ENCODE results near the gene DTD1. TPM values are rescaled to one million over a fixed set of nuclear protein-coding genes. Genes with fewer than 3 reads are reported as not detected.

Gene DTD1
- total RNA-seq, 1 donor = 52.1 TPM

GRCh38 chr20:18795366-18795765, 207.5 kb downstream of the DTD1 start:
- H2AFZ ChIP-seq (ENCODE audit: low read length) = no peak overlapping the region
- peaks cover 7% of the 10 kb centered on the region for H3K4me1 ChIP-seq (ENCODE audit: insufficient read depth, low read length)
- H3K79me2 ChIP-seq (ENCODE audit: insufficient read depth, low read length) = no peaks in the 10 kb centered on the region
- no peaks in the 10 kb centered on the region for H4K20me1 ChIP-seq (ENCODE audit: insufficient read depth, low read length)
- no peak for DNase-seq (ENCODE audit: insufficient read length, low spot score, missing footprints)
- H3K4me2 ChIP-seq (ENCODE audit: insufficient read depth, low read length) = no peak overlapping the region
- no peak overlapping the region for H3K27ac ChIP-seq (ENCODE audit: low read depth, low read length)
- H3K9me3 ChIP-seq (ENCODE audit: low read depth, low read length) = peaks cover 2% of the 10 kb centered on the region
- no peaks in the 10 kb centered on the region for H3K36me3 ChIP-seq (ENCODE audit: insufficient read depth, low read length)
- H3K27me3 ChIP-seq (ENCODE audit: insufficient read depth, low read length) = no peaks in the 10 kb centered on the region
- H3K4me3 ChIP-seq (ENCODE audit: insufficient read depth, low read length) = no peak overlapping the region
- no peak for TF ChIP-seq CTCF (IDR thresholded peaks at IDR 0.05; ENCODE audit: extremely low read depth, low read depth, low read length)

DNA sequence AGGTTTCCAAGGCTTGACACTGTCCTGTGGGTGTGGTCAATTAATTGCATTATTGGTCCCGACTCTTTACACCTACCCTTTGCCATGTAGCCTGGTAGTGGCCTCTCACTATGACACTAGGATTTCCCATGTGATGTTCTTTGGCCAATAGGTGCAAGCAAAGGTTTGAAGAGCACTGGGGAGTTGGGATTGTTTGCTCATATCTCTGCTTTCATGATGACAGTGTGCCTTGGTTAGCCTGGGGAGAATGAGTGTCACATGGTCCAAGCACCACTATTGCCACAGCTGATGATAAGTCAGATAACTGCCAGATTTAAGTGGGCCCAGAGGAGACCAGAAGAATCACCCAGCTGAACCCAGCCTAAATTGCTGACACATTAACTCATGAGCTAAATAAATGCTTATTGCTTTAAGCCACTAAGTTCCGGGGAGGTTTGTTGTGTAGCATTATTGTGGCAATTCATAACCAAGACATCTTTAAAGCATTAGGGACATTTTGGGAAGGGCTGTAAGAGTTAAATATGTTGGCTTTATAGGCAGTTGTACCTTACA, 208.5 kb downstream of the DTD1 start:
- no peaks in the 10 kb centered on the region for H3K79me2 ChIP-seq (ENCODE audit: insufficient read depth, low read length)
- no peaks in the 10 kb centered on the region for H3K36me3 ChIP-seq (ENCODE audit: insufficient read depth, low read length)
- peaks cover 2% of the 10 kb centered on the region for H3K9me3 ChIP-seq (ENCODE audit: low read depth, low read length)
- no peaks in the 10 kb centered on the region for H4K20me1 ChIP-seq (ENCODE audit: insufficient read depth, low read length)
- no peak overlapping the region for H3K4me2 ChIP-seq (ENCODE audit: insufficient read depth, low read length)
- H3K4me1 ChIP-seq (ENCODE audit: insufficient read depth, low read length) = peaks cover 7% of the 10 kb centered on the region
- TF ChIP-seq CTCF (IDR thresholded peaks at IDR 0.05; ENCODE audit: extremely low read depth, low read depth, low read length) = no peak
- H3K27me3 ChIP-seq (ENCODE audit: insufficient read depth, low read length) = no peaks in the 10 kb centered on the region
- no peak overlapping the region for H2AFZ ChIP-seq (ENCODE audit: low read length)
- no peak overlapping the region for H3K27ac ChIP-seq (ENCODE audit: low read depth, low read length)
- H3K4me3 ChIP-seq (ENCODE audit: insufficient read depth, low read length) = no peak overlapping the region
- DNase-seq (ENCODE audit: insufficient read length, low spot score, missing footprints) = no peak

GRCh38 chr20:18801516-18801915, 213.7 kb downstream of the DTD1 start:
- H2AFZ ChIP-seq (ENCODE audit: low read length) = no peak overlapping the region
- H4K20me1 ChIP-seq (ENCODE audit: insufficient read depth, low read length) = no peaks in the 10 kb centered on the region
- H3K4me1 ChIP-seq (ENCODE audit: insufficient read depth, low read length) = no peaks in the 10 kb centered on the region
- H3K79me2 ChIP-seq (ENCODE audit: insufficient read depth, low read length) = no peaks in the 10 kb centered on the region
- DNase-seq (ENCODE audit: insufficient read length, low spot score, missing footprints) = no peak
- H3K4me3 ChIP-seq (ENCODE audit: insufficient read depth, low read length) = no peak overlapping the region
- no peak overlapping the region for H3K4me2 ChIP-seq (ENCODE audit: insufficient read depth, low read length)
- H3K27ac ChIP-seq (ENCODE audit: low read depth, low read length) = no peak overlapping the region
- H3K9me3 ChIP-seq (ENCODE audit: low read depth, low read length) = no peaks in the 10 kb centered on the region
- no peaks in the 10 kb centered on the region for H3K36me3 ChIP-seq (ENCODE audit: insufficient read depth, low read length)
- TF ChIP-seq CTCF (IDR thresholded peaks at IDR 0.05; ENCODE audit: extremely low read depth, low read depth, low read length) = no peak
- H3K27me3 ChIP-seq (ENCODE audit: insufficient read depth, low read length) = no peaks in the 10 kb centered on the region

DNA sequence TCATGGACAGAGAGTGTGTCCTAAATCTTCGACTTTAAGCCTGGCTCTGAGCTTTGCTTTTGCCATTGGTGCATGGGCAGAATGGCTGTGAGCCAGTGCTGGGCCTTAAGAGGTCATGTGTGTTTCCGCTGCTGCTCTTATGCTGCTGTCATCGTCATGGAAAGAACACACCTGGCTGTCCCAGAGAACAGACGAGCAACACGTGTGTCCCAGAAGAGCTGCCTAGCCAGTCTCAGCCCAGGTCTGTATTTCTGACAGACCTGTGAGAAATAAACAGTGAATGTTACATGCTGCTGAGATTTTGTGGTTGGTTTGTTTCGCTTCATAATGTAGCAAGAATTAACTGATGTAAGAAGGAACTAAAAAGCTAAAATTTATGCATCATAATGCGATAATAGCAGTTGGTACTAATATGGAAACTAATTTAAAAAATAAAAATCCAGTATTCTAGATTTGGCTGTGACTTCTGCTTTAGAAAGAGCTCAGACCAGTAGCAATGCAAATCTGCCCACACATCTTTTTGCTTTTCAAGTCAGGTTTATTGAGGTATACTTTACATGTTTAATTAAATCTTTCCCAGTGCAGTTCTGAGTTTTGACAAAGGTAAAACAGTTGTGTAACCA, 214.3 kb downstream of the DTD1 start:
- no peaks in the 10 kb centered on the region for H3K27me3 ChIP-seq (ENCODE audit: insufficient read depth, low read length)
- H3K4me1 ChIP-seq (ENCODE audit: insufficient read depth, low read length) = no peaks in the 10 kb centered on the region
- no peaks in the 10 kb centered on the region for H3K36me3 ChIP-seq (ENCODE audit: insufficient read depth, low read length)
- H2AFZ ChIP-seq (ENCODE audit: low read length) = no peak overlapping the region
- H3K4me3 ChIP-seq (ENCODE audit: insufficient read depth, low read length) = no peak overlapping the region
- H3K79me2 ChIP-seq (ENCODE audit: insufficient read depth, low read length) = no peaks in the 10 kb centered on the region
- no peak for DNase-seq (ENCODE audit: insufficient read length, low spot score, missing footprints)
- H3K4me2 ChIP-seq (ENCODE audit: insufficient read depth, low read length) = no peak overlapping the region
- H3K27ac ChIP-seq (ENCODE audit: low read depth, low read length) = no peak overlapping the region
- no peak for TF ChIP-seq CTCF (IDR thresholded peaks at IDR 0.05; ENCODE audit: extremely low read depth, low read depth, low read length)
- H4K20me1 ChIP-seq (ENCODE audit: insufficient read depth, low read length) = no peaks in the 10 kb centered on the region
- H3K9me3 ChIP-seq (ENCODE audit: low read depth, low read length) = no peaks in the 10 kb centered on the region
